Measurements from ENCODE around the gene SPIB. TPM values are rescaled to one million over a fixed set of nuclear protein-coding genes. Genes with fewer than 3 reads are reported as not detected.

Gene SPIB
- total and polyA plus RNA-seq, 12 donors: 0.10 to 0.42 (median 0.20) TPM; not detected in 9

GRCh38 chr19:50459067-50459456, 40.3 kb downstream of the SPIB start:
- TF ChIP-seq CTCF (IDR thresholded peaks at IDR 0.05): no peak
- no peak for ATAC-seq
- H3K9me3 ChIP-seq: no peaks in the 10 kb centered on the region
- H3K27me3 ChIP-seq: peaks cover 0 to 61% (median 50%) of the 10 kb centered on the region in 7 donors
- 55 to 58% methylated on average over 30 to 32 of the region's 32 CpGs for WGBS, 2 donors
- no peak overlapping the region for H3K4me3 ChIP-seq
- no peaks in the 10 kb centered on the region for H3K4me1 ChIP-seq
- no peak overlapping the region for H3K27ac ChIP-seq
- no peak for DNase-seq
- no peaks in the 10 kb centered on the region for H3K36me3 ChIP-seq
- intact Hi-C loops (cut with DNase I): no loop called here

- WGBS, 2 donors: 27 to 59% methylated on average over 1 of the region's 1 CpG
- H3K36me3 ChIP-seq: no peaks in the 10 kb centered on the region
Observed at GRCh38 chr19:50459638-50460037, 40.9 kb downstream of the SPIB start.

GRCh38 chr19:50460161-50460765, 41.5 kb downstream of the SPIB start:
- Histone ChIP-seq H3K9me3 (no peaks in the 10 kb centered on the region), H3K27ac (no peak overlapping the region), H3K36me3 (no peaks in the 10 kb centered on the region), H3K4me3 (no peak overlapping the region), H3K27me3 (peaks cover 0 to 71% (median 50%) of the 10 kb centered on the region in 7 donors), H3K4me1 (no peaks in the 10 kb centered on the region)
- no peak for DNase-seq
- TF ChIP-seq CTCF (IDR thresholded peaks at IDR 0.05): no peak
- WGBS, 2 donors: 28 to 36% methylated on average over 13 of the region's 13 CpGs
- intact Hi-C loops (cut with DNase I): loop anchor here in 7 of 10 donors (2.0 to 5.0 kb wide), 3 partner anchors 91 to 103 kb away; partner anchors contain the start of gene NAPSA (in 5 of the 7)
- ATAC-seq: no peak

More at GRCh38 chr19:50459638-50460037, 40.9 kb downstream of the SPIB start:
- no peak for TF ChIP-seq CTCF (IDR thresholded peaks at IDR 0.05)
- no peak overlapping the region for H3K4me3 ChIP-seq
- ATAC-seq (no peak), DNase-seq (no peak)
- H3K9me3 ChIP-seq: no peaks in the 10 kb centered on the region
- intact Hi-C loops (cut with DNase I): loop anchor here in 7 of 10 donors (2.0 to 5.0 kb wide), 3 partner anchors 91 to 102 kb away; partner anchors contain the start of gene NAPSA (in 5 of the 7)
- H3K4me1 ChIP-seq: no peaks in the 10 kb centered on the region
- H3K27me3 ChIP-seq: peaks cover 0 to 65% (median 50%) of the 10 kb centered on the region in 7 donors
- H3K27ac ChIP-seq: no peak overlapping the region

GRCh38 chr19:50461066-50461875, 42.5 kb downstream of the SPIB start:
- intact Hi-C loops (cut with DNase I): loop anchor here (1.0 to 5.0 kb wide), 4 partner anchors 92 to 104 kb away; partner anchors contain the start of gene NAPSA (in 5 of the 10)
- Histone ChIP-seq H3K4me3 (no peak overlapping the region), H3K27ac (no peak overlapping the region), H3K9me3 (no peaks in the 10 kb centered on the region), H3K36me3 (no peaks in the 10 kb centered on the region), H3K4me1 (no peaks in the 10 kb centered on the region), H3K27me3 (peaks cover 0 to 72% (median 50%) of the 10 kb centered on the region in 7 donors)
- peak; percentile 56 to 82 (median 76) for ATAC-seq
- peak; percentile 70 to 84 (median 82) for TF ChIP-seq CTCF (IDR thresholded peaks at IDR 0.05)
- 31 to 33% methylated on average over 28 of the region's 28 CpGs for WGBS, 2 donors
- DNase-seq: peak; percentile 39 to 44
